Left lobe of liver (tissue), 2 donors: ENCODE measurements around the gene RABL2A. TPM values are rescaled to one million over a fixed set of nuclear protein-coding genes. Genes with fewer than 3 reads are reported as not detected.
"Not testable (repeated sequence)": the region's sequence is repeated elsewhere in the genome, so short reads cannot be mapped to it uniquely, and the experiment has no call there.

Experiments
- ATAC-seq: fragments of 200-7000 bp; cut with Tn5 transposase; one replicate; pipeline ENCODE4 v1.9.1; 2020; ENCODE audit warnings: mild to moderate bottlenecking, moderate library complexity
- DNase-seq: peaks from one replicate; pipeline ENCODE4 v3.0.0-alpha.2; 2020; ENCODE audit warnings: low spot score
- total RNA-seq: library from RNA; stranded (reverse); gene quantifications from one replicate; pipeline ENCODE4 v1.2.1, GENCODE V29; 2021
- donor health status: DM: no; HTN: no; CAD: no; lungs with moderate emphysema.
- donor health status: DM: no; HTN: yes; CAD: no.

RABL2A gene
- 7.8 TPM for total RNA-seq

- DNase-seq (peak; percentile 91), ATAC-seq (peak; percentile 99)
Observed at GRCh38 chr2:113626616-113627330, at the start of gene RABL2A. Gene RABL2A (plus strand): TSS chr2:113627266. CDS start chr2:113628607, 1,341 bp downstream.

- ATAC-seq = not testable (repeated sequence)
Observed at GRCh38 chr2:113578508-113578907, 48.6 kb upstream of the RABL2A start.

GRCh38 chr2:113582473-113582872 lies 44.6 kb upstream of the RABL2A start:
- DNase-seq = not testable (repeated sequence)

More at GRCh38 chr2:113578508-113578907, 48.6 kb upstream of the RABL2A start:
- DNase-seq = not testable (repeated sequence)

GRCh38 chr2:113583521-113584225 lies 43.4 kb upstream of the RABL2A start:
- peak; percentile 37 for ATAC-seq
- DNase-seq = peak; percentile 86

More at GRCh38 chr2:113582473-113582872, 44.6 kb upstream of the RABL2A start:
- not testable (repeated sequence) for ATAC-seq

GRCh38 chr2:113584311-113585092 lies 42.6 kb upstream of the RABL2A start:
- not testable (repeated sequence) for DNase-seq, ATAC-seq

GRCh38 chr2:113587201-113587600 lies 39.9 kb upstream of the RABL2A start:
- DNase-seq = not testable (repeated sequence)
- peak; percentile 45 for ATAC-seq

GRCh38 chr2:113589591-113589990 lies 37.5 kb upstream of the RABL2A start:
- not testable (repeated sequence) for DNase-seq, ATAC-seq

- DNase-seq, ATAC-seq: not testable (repeated sequence)
Observed at GRCh38 chr2:113591926-113592325, 35.1 kb upstream of the RABL2A start.

- not testable (repeated sequence) for ATAC-seq, DNase-seq
Observed at GRCh38 chr2:113593280-113593679, 33.8 kb upstream of the RABL2A start.

- not testable (repeated sequence) for ATAC-seq
- DNase-seq = peak; percentile 10
Observed at GRCh38 chr2:113595725-113596124, 31.3 kb upstream of the RABL2A start.

GRCh38 chr2:113597164-113597563 lies 29.9 kb upstream of the RABL2A start:
- peak; percentile 18 for DNase-seq
- not testable (repeated sequence) for ATAC-seq

GRCh38 chr2:113597572-113597971 lies 29.5 kb upstream of the RABL2A start:
- ATAC-seq = not testable (repeated sequence)
- peak; percentile 33 for DNase-seq

- DNase-seq = peak; percentile 43
- not testable (repeated sequence) for ATAC-seq
Observed at GRCh38 chr2:113598180-113598579, 28.9 kb upstream of the RABL2A start.

GRCh38 chr2:113598738-113599137 lies 28.3 kb upstream of the RABL2A start:
- not testable (repeated sequence) for DNase-seq, ATAC-seq

GRCh38 chr2:113599208-113599607 lies 27.9 kb upstream of the RABL2A start:
- ATAC-seq = not testable (repeated sequence)
- peak; percentile 23 for DNase-seq

- ATAC-seq, DNase-seq: not testable (repeated sequence)
Observed at GRCh38 chr2:113602040-113602769, 24.9 kb upstream of the RABL2A start.

GRCh38 chr2:113602869-113603466 lies 24.1 kb upstream of the RABL2A start:
- ATAC-seq (peak; percentile 74), DNase-seq (no peak)

- peak; percentile 91 for ATAC-seq
- DNase-seq = peak; percentile 87
Observed at GRCh38 chr2:113603467-113604084, 23.5 kb upstream of the RABL2A start.

GRCh38 chr2:113604085-113604477 lies 23.0 kb upstream of the RABL2A start:
- DNase-seq (peak; percentile 95), ATAC-seq (peak; percentile 77)
